Skin epidermis (tissue), 12 donors: Measurements from ENCODE around the gene AQP6.
A peak's percentile ranks its signal among the peaks of the same experiment; 100 is the strongest.
"Not testable (repeated sequence)": the region's sequence is repeated elsewhere in the genome, so short reads cannot be mapped to it uniquely, and the experiment has no call there.

Experiments
- H3K27ac ChIP-seq, 21 experiments: fragments of 200-600 bp; sonication (generic) in 11 of 21; one replicate each; pipeline ENCODE4 v1.5.0; 2020; ENCODE audit warnings: mild to moderate bottlenecking in 3 of 21, inconsistent platforms in 2 of 21, moderate library complexity in 2 of 21
- H3K4me3 ChIP-seq, 7 experiments: fragments of 200-600 bp; sonication (generic) in 2 of 7; one replicate each; pipeline ENCODE4 v1.5.0; 2020; ENCODE audit warnings: inconsistent platforms in 2 of 7, mild to moderate bottlenecking in 2 of 7, moderate library complexity in 1 of 7

Gene AQP6

GRCh38 chr12:49983892-49984291 lies 11.1 kb downstream of the AQP6 start:
- H3K4me3 ChIP-seq, result no peak overlapping the region
- peak overlapping the region in 5 of 21 experiments; percentile 18 to 67 (median 46) for H3K27ac ChIP-seq

- Histone ChIP-seq H3K27ac (peak overlapping the region in 2 of 21 experiments; percentile 18 to 67), H3K4me3 (no peak overlapping the region)
These were observed 12.0 kb downstream of the AQP6 start for GRCh38 chr12:49984476-49985359.

DNA sequence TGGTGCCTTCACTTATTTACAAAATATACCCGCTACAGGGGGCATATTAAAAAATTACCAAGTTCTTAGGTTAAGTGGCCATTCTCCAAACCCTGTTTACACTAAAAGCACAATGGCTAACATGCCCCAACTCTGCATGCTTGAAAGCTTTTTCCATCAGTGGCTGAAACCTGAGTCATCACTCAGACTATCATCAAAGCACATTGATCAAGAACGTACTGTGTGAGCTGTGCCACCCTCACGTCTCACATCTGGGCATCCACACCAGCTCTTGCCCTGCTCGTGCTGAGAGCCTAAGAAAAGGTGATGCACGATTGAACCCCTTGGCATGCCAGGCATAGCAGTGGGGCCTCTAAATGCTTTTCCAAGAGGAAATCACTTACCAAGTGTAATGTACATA lies 13.2 kb downstream of the AQP6 start:
- Histone ChIP-seq H3K27ac (no peak overlapping the region), H3K4me3 (no peak overlapping the region)

DNA sequence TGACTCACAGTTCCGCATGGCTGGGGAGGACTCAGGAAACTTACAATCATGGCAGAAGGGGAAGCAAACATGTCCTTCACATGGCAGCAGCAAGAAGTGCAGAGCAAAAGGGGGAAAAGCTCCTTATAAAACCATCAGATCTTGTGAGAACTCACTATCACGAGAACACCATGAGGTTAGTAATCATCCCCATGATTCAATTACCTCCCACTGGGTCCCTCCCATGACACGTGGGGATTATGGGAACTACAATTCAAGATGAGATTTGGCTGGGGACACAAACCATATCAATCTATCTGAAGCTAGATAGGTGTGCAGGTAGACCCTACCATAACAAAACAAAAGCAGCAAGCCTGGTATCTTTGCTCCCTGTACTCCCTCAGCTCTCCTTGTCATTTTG lies 13.7 kb downstream of the AQP6 start:
- not testable (repeated sequence) for H3K27ac ChIP-seq, H3K4me3 ChIP-seq

GRCh38 chr12:49987625-49988303 lies 15.0 kb downstream of the AQP6 start:
- H3K27ac ChIP-seq, result no peak overlapping the region
- H3K4me3 ChIP-seq, result no peak overlapping the region

DNA sequence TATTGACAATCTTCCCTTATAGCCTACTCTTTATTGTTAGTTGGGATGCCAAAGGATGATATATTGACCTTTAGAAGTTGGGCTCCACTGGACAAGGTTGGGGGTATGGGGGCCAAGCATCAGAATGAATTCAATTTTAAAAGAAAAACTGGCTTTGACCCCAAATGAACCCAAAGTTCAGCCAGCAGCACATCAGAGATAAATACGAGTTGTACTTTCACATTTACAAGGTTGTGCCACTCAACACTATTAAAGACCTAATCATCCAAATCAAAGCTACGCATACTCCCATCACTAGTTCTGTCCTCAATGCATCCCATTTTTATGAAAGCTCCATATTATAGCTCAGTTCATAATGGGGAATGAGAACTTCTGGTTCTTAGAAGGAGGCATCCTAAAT lies 16.7 kb downstream of the AQP6 start:
- not testable (repeated sequence) for H3K4me3 ChIP-seq, H3K27ac ChIP-seq

GRCh38 chr12:49990273-49990672 lies 17.5 kb downstream of the AQP6 start:
- Histone ChIP-seq H3K27ac (no peak overlapping the region), H3K4me3 (no peak overlapping the region)

DNA sequence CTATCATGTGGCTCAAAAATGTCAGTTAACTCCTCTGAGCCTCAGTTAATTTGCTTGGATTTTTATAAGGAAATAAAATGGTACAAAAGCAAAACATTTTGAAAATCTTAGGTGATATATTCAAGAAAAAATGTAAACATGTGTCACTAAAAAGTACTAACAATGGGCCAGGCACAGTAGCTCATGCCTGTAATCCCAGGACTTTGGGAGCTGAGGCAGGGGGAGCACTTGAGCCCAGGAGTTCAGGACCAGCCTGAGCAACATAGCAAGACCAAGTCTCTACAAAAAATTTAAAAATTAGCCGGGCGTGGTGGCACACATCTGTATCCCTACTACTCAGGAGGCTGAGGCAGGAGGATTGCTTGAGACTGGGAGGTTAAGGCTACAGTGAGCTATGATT lies 25.7 kb downstream of the AQP6 start:
- Histone ChIP-seq H3K4me3 (no peak overlapping the region), H3K27ac (no peak overlapping the region)

DNA sequence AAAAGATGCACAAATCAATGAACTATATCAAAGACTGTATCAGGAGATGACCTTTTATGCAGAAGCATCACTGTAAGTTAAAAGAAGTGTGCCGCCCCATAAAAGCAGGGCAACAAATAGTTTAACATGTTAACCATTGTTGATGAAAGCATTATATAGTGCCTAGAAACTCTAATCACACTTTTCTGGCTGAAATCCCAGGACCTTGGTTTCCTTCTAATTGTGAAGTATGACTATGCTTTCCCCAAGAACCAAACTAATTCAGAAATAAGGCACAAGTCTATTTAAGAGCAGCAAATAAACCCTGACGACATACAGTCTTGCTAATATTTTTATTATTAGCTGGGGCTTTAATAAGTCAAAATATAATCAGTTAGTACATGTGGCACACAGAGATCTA lies 30.8 kb downstream of the AQP6 start:
- Histone ChIP-seq H3K4me3 (no peak overlapping the region), H3K27ac (no peak overlapping the region)

- Histone ChIP-seq H3K27ac (no peak overlapping the region), H3K4me3 (no peak overlapping the region)
These were observed 31.9 kb downstream of the AQP6 start for GRCh38 chr12:50004696-50005095.

DNA sequence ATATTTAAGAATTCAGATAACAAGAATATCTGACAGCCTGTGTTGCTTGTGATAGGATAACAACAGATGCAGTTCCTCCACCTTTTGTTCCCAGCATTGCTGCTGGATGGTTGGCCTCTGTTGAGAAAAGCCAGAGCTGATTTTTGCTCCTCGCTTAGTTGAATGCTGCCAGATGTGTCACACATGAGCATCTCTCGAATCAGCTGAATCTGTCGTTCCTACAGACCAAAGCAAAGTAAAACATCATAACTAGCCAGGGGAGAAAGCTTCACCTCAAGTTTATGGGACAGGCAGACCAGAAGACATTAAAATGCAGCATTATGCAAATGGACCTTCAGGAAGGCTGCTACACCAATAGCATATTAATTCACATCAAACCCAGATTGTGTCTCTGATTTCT lies 32.4 kb downstream of the AQP6 start:
- H3K4me3 ChIP-seq, result no peak overlapping the region
- H3K27ac ChIP-seq, result no peak overlapping the region

DNA sequence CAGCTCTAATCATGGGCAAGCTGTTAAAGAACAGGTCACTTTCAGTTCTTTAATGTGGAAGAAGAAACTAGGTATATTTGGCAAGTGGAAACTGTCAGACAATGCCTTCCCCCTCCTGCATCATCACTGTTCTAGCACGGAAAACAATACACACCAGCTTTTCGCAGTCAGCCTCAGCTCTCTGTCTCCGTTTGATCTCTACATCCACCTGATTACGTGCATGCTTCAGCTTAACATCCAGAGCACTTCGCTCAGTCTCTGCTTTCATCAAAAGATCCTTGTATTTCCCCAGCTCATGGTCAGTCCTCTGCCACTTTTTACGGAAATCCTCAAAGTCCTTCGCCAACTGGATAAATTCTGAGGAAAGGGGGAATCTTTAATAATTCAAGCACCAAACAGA lies 33.5 kb downstream of the AQP6 start:
- Histone ChIP-seq H3K4me3 (no peak overlapping the region), H3K27ac (no peak overlapping the region)

GRCh38 chr12:50006754-50007442 lies 34.2 kb downstream of the AQP6 start:
- H3K4me3 ChIP-seq, result no peak overlapping the region
- H3K27ac ChIP-seq, result no peak overlapping the region

GRCh38 chr12:50013361-50014147 lies 40.8 kb downstream of the AQP6 start:
- H3K4me3 ChIP-seq, result no peak overlapping the region

GRCh38 chr12:50014342-50014741 lies 41.6 kb downstream of the AQP6 start:
- H3K27ac ChIP-seq, result no peak overlapping the region
- H3K4me3 ChIP-seq, result no peak overlapping the region

More at GRCh38 chr12:50013361-50014147, 40.8 kb downstream of the AQP6 start:
- no peak overlapping the region for H3K27ac ChIP-seq

- Histone ChIP-seq H3K4me3 (no peak overlapping the region), H3K27ac (peak overlapping the region in 12 of 21 experiments; percentile 4 to 75 (median 37))
These were observed 44.0 kb downstream of the AQP6 start for GRCh38 chr12:50016501-50017475.

DNA sequence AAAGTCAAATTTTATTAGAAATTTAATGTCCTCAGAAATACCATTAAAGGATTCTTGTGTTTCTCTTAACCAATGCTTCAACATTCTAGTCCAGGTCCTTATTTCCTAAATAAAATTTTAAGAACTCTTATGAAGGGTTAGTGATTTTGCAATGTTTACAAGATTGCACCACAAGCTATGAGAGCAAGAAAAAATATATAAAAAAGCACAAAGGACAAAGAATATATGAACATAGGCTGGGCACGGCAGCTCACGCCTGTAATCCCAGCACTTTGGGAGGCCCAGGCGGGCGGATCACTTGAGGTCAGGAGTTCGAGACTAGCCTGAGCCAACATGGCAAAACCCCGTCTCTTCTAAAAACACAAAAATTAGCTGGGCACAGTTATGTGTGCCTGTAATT lies 44.9 kb downstream of the AQP6 start:
- peak overlapping the region in 8 of 21 experiments; percentile 7 to 75 (median 37) for H3K27ac ChIP-seq
- H3K4me3 ChIP-seq, result no peak overlapping the region

DNA sequence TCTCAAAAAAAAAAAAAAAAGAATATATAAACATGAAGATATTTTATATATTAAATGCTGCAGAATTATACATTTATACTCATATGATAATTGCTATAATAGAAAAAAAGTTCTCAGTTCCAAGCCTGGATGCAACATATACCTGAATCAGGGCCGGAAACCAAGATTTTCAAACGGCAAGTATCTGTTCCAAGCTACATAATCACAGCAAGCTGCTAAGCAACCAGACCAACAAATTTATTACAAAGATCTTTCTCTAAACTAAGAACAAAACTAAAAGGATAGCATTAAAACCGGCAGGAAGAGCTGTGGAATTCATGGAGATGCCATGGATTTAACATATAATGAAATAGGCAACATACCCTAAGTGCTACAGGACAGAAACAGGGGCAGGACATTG lies 45.4 kb downstream of the AQP6 start:
- Histone ChIP-seq H3K4me3 (no peak overlapping the region), H3K27ac (peak overlapping the region in 5 of 21 experiments; percentile 33 to 63 (median 37))

GRCh38 chr12:50018968-50019367 lies 46.2 kb downstream of the AQP6 start:
- Histone ChIP-seq H3K27ac (no peak overlapping the region), H3K4me3 (no peak overlapping the region)
